Large intestine (tissue), 3 donors: Measurements from ENCODE around the gene MAGEA4. TPM values are rescaled to one million over a fixed set of nuclear protein-coding genes. Genes with fewer than 3 reads are reported as not detected.
"Not testable (repeated sequence)": the region's sequence is repeated elsewhere in the genome, so short reads cannot be mapped to it uniquely, and the experiment has no call there.

ENCODE experiments used
- DNase-seq, 2 donors: peaks; one replicate each; pipeline versions ENCODE4 v3.0.0 to v3.0.0-alpha.2; 2013
- H3K27ac ChIP-seq: one replicate; pipeline ENCODE4 v1.5.1; 2013; ENCODE audit warnings: low read length
- H3K27me3 ChIP-seq: 2 replicates; pipeline ENCODE4 v1.6.1; 2013; ENCODE audit warnings: low read length; ENCODE audit not compliant: control insufficient read depth, insufficient read depth
- H3K36me3 ChIP-seq: 2 replicates; pipeline ENCODE4 v1.6.1; 2013; ENCODE audit warnings: low read length; ENCODE audit not compliant: control insufficient read depth, insufficient read depth
- H3K4me1 ChIP-seq: one replicate; pipeline ENCODE4 v1.6.1; 2013; ENCODE audit warnings: low read length; ENCODE audit not compliant: control insufficient read depth, insufficient read depth
- H3K4me3 ChIP-seq: one replicate; pipeline ENCODE4 v1.5.1; 2013; ENCODE audit warnings: low read length
- H3K9me3 ChIP-seq: one replicate; pipeline ENCODE4 v1.6.1; 2013; ENCODE audit warnings: mild to moderate bottlenecking, low read depth, low read length, moderate library complexity; ENCODE audit not compliant: control insufficient read depth
- WGBS: methylation state at CpG from one replicate; pipeline ENCODE4 v1.1.5; 2013; ENCODE audit warnings: low lambda C conversion rate; ENCODE audit not compliant: insufficient coverage; 5-methylcytosine and 5-hydroxymethylcytosine counted together
- polyA plus RNA-seq: library from polyadenylated mRNA; unstranded; fragments of 120-200 nt; gene quantifications from one replicate; pipeline ENCODE4 v1.2.1, GENCODE V29; 2013

Gene MAGEA4
- polyA plus RNA-seq, 1 donor, result not detected

GRCh38 chrX:151899622-151900021 lies 13.1 kb upstream of the MAGEA4 start:
- no peak for DNase-seq
- WGBS, result no CpG with 5 or more reads among the region's 2 CpGs
- Histone ChIP-seq H3K4me3 (no peak overlapping the region), H3K27me3 (no peaks in the 10 kb centered on the region), H3K4me1 (peaks cover 7% of the 10 kb centered on the region), H3K36me3 (no peaks in the 10 kb centered on the region), H3K9me3 (no peaks in the 10 kb centered on the region), H3K27ac (no peak overlapping the region)

DNA sequence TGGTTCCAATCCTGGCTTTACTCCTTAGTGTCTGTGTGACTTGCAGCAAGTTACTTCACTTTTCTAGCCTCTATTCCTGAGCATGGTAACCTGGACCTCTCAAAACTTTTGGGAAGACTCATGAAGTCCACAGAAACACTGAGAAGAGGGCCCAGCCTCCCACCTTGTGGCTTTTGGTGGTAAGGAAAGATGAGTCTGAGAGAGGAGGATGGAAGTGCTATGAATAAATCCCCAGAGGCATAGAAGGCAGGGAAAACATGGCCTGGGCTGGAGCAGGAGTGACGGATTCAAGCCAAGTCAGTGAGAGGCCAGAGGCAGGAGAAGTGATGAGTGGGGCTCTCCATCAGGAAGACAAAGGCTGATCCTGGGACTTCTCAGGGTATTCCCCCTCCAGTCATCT lies 10.9 kb upstream of the MAGEA4 start:
- Histone ChIP-seq H3K27ac (no peak overlapping the region), H3K27me3 (no peaks in the 10 kb centered on the region), H3K36me3 (no peaks in the 10 kb centered on the region), H3K4me3 (no peak overlapping the region), H3K9me3 (no peaks in the 10 kb centered on the region), H3K4me1 (peaks cover 7% of the 10 kb centered on the region)
- no CpG with 5 or more reads among the region's 1 CpG for WGBS
- no peak for DNase-seq

GRCh38 chrX:151902813-151903591 lies 9.7 kb upstream of the MAGEA4 start:
- H3K9me3 ChIP-seq, result no peaks in the 10 kb centered on the region
- peak overlapping the region; percentile 71 for H3K27ac ChIP-seq
- H3K36me3 ChIP-seq, result no peaks in the 10 kb centered on the region
- peaks cover 7% of the 10 kb centered on the region for H3K4me1 ChIP-seq
- no peaks in the 10 kb centered on the region for H3K27me3 ChIP-seq
- WGBS, result no CpG with 5 or more reads among the region's 6 CpGs
- no peak overlapping the region for H3K4me3 ChIP-seq
- DNase-seq, result peak; percentile 67 to 83

- H3K27me3 ChIP-seq, result no peaks in the 10 kb centered on the region
- H3K27ac ChIP-seq, result no peak overlapping the region
- WGBS, result 100% methylated on average over 1 of the region's 12 CpGs
- H3K36me3 ChIP-seq, result no peaks in the 10 kb centered on the region
- DNase-seq, result no peak
- H3K9me3 ChIP-seq, result no peaks in the 10 kb centered on the region
- peaks cover 7% of the 10 kb centered on the region for H3K4me1 ChIP-seq
- H3K4me3 ChIP-seq, result no peak overlapping the region
These were observed 7.7 kb upstream of the MAGEA4 start for GRCh38 chrX:151904989-151905388.

- Histone ChIP-seq H3K4me1 (no peaks in the 10 kb centered on the region), H3K36me3 (no peaks in the 10 kb centered on the region), H3K27ac (no peak overlapping the region), H3K4me3 (no peak overlapping the region), H3K9me3 (no peaks in the 10 kb centered on the region), H3K27me3 (no peaks in the 10 kb centered on the region)
- WGBS, result no CpG with 5 or more reads among the region's 11 CpGs
- DNase-seq, result no peak
These were observed 468 bp upstream of the MAGEA4 start for GRCh38 chrX:151912221-151912620.

- WGBS, result no CpG with 5 or more reads among the region's 18 CpGs
- not testable (repeated sequence) for H3K27ac ChIP-seq
These were observed 6.0 kb downstream of the MAGEA4 start for GRCh38 chrX:151918736-151919135.

DNA sequence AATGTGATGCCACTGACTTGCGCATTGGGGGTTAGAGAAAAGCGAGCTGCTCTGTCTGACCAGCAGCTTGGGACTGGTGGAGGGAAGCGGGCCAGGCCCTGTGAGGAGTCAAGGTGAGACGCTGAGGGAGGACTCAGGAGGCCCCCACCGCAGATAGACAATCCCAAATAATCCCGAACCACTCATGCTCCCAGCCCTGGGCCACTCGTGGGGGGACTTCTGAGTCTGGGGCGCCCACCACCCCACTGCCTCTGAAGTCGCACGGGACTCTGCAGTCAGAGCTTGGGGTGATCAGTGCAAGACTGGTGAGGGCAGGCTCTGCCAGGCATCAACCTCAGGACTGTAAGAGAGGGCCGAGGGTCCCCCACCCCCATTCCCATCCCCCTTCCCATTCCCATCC lies 6.9 kb downstream of the MAGEA4 start:
- no peaks in the 10 kb centered on the region for H3K36me3 ChIP-seq
- no CpG with 5 or more reads among the region's 11 CpGs for WGBS
- no peaks in the 10 kb centered on the region for H3K9me3 ChIP-seq
- no peaks in the 10 kb centered on the region for H3K4me1 ChIP-seq
- no peak overlapping the region for H3K27ac ChIP-seq
- no peak for DNase-seq
- H3K4me3 ChIP-seq, result no peak overlapping the region
- H3K27me3 ChIP-seq, result no peaks in the 10 kb centered on the region

More at GRCh38 chrX:151918736-151919135, 6.0 kb downstream of the MAGEA4 start:
- not testable (repeated sequence) for H3K4me3 ChIP-seq, H3K9me3 ChIP-seq, H3K27me3 ChIP-seq, DNase-seq, H3K36me3 ChIP-seq, H3K4me1 ChIP-seq

DNA sequence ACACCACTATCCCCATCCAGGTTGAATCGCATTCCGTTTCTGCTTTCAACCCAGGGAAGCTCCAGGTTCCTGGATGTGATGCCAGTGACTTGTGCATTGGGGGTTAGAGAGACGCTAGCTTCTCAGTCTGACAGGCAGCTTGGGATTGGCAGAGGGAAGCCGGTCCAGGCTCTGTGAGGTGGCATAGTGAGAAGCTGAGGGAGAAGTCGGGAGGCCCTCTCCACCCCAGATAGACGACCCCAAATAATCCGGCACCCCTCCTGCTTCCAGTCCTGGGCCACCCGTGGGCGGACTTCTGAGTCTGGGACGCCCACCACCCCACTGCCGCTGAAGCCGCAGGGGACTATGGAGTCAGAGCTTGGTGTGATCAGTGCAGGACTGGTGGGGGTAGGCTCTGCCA lies 7.4 kb downstream of the MAGEA4 start:
- Histone ChIP-seq H3K4me3 (no peak overlapping the region), H3K27ac (no peak overlapping the region), H3K36me3 (no peaks in the 10 kb centered on the region), H3K27me3 (no peaks in the 10 kb centered on the region), H3K9me3 (no peaks in the 10 kb centered on the region), H3K4me1 (no peaks in the 10 kb centered on the region)
- no CpG with 5 or more reads among the region's 12 CpGs for WGBS
- no peak for DNase-seq

- Histone ChIP-seq H3K27me3 (no peaks in the 10 kb centered on the region), H3K27ac (no peak overlapping the region), H3K9me3 (no peaks in the 10 kb centered on the region), H3K4me1 (no peaks in the 10 kb centered on the region), H3K36me3 (no peaks in the 10 kb centered on the region), H3K4me3 (no peak overlapping the region)
- WGBS, result no CpG with 5 or more reads among the region's 6 CpGs
- no peak for DNase-seq
These were observed 7.8 kb downstream of the MAGEA4 start for GRCh38 chrX:151920530-151920929.

- no peak overlapping the region for H3K4me3 ChIP-seq
- no peaks in the 10 kb centered on the region for H3K27me3 ChIP-seq
- H3K27ac ChIP-seq, result no peak overlapping the region
- no peaks in the 10 kb centered on the region for H3K4me1 ChIP-seq
- WGBS, result no CpG with 5 or more reads among the region's 10 CpGs
- no peaks in the 10 kb centered on the region for H3K9me3 ChIP-seq
- DNase-seq, result no peak
- no peaks in the 10 kb centered on the region for H3K36me3 ChIP-seq
These were observed 8.6 kb downstream of the MAGEA4 start for GRCh38 chrX:151921292-151921691.

GRCh38 chrX:151921866-151922265 lies 9.2 kb downstream of the MAGEA4 start:
- no CpG with 5 or more reads among the region's 5 CpGs for WGBS
- no peak for DNase-seq
- Histone ChIP-seq H3K4me3 (no peak overlapping the region), H3K9me3 (no peaks in the 10 kb centered on the region), H3K4me1 (no peaks in the 10 kb centered on the region), H3K27me3 (no peaks in the 10 kb centered on the region), H3K27ac (no peak overlapping the region), H3K36me3 (no peaks in the 10 kb centered on the region)
